HepG2 (cell line): ENCODE data around the gene CHRNB2. TPM values are rescaled to one million over a fixed set of nuclear protein-coding genes. Genes with fewer than 3 reads are reported as not detected.

ENCODE experiments used
- AHR ChIP-seq: IDR thresholded peaks from 2 replicates; pipeline ENCODE4 v1.6.1; 2018; ENCODE audit warnings: missing genetic modification reagents, missing compliant biosample characterization
- DR1 ChIP-seq: sonication (generic); formaldehyde crosslinking; IDR thresholded peaks from 2 replicates; pipeline ENCODE4 v1.8.0; 2021; ENCODE audit warnings: mild to moderate bottlenecking, missing genetic modification reagents, inconsistent platforms
- JUNB ChIP-seq: sonication (generic); formaldehyde crosslinking; IDR thresholded peaks from 2 replicates; pipeline ENCODE4 v1.8.0; 2022; ENCODE audit warnings: missing genetic modification reagents, mild to moderate bottlenecking, borderline replicate concordance
- KDM5A ChIP-seq: fragments of 200-600 bp; sonication (generic); IDR thresholded peaks from 2 replicates; pipeline ENCODE4 v1.7.0; 2018; ENCODE audit warnings: antibody characterized with exemption, mild to moderate bottlenecking, low read length, borderline replicate concordance
- NFE2L1 ChIP-seq: sonication (generic); formaldehyde crosslinking; IDR thresholded peaks from 2 replicates; pipeline ENCODE4 v1.4.0; 2020; ENCODE audit warnings: missing genetic modification reagents, mild to moderate bottlenecking, borderline replicate concordance
- RELA ChIP-seq: sonication (generic); formaldehyde crosslinking; IDR thresholded peaks from 2 replicates; pipeline ENCODE4 v1.4.0; 2020; ENCODE audit warnings: missing genetic modification reagents
- SMAD9 ChIP-seq: sonication (generic); formaldehyde crosslinking; IDR thresholded peaks from 2 replicates; pipeline ENCODE4 v1.5.1; 2020; ENCODE audit warnings: mild to moderate bottlenecking, missing genetic modification reagents
- THAP11 ChIP-seq: IDR thresholded peaks from 2 replicates; pipeline ENCODE4 v1.6.1; 2016; ENCODE audit warnings: missing biosample characterization, missing genetic modification reagents
- ZFP41 ChIP-seq: sonication (generic); formaldehyde crosslinking; IDR thresholded peaks from 2 replicates; pipeline ENCODE4 v1.4.0; 2020; ENCODE audit warnings: mild to moderate bottlenecking, missing genetic modification reagents, borderline replicate concordance
- ZNF577 ChIP-seq: sonication (generic); formaldehyde crosslinking; IDR thresholded peaks from 2 replicates; pipeline ENCODE4 v1.4.0; 2020; ENCODE audit warnings: mild to moderate bottlenecking, low read depth, missing genetic modification reagents, borderline replicate concordance
- ZNF616 ChIP-seq: sonication (generic); formaldehyde crosslinking; IDR thresholded peaks from 2 replicates; pipeline ENCODE4 v1.5.0; 2020; ENCODE audit warnings: low read depth, mild to moderate bottlenecking, missing genetic modification reagents
- polyA plus RNA-seq, 8 experiments: library from polyadenylated mRNA; depleted of rRNA in 3 of 8; stranded (reverse) in 7 of 8; unstranded in 1 of 8; fragments of >200 nt; fragmentation: Illumina TruSeq in 4 of 8; extraction: Trizol in 4 of 8; gene quantifications; 2 replicates each; pipeline versions ENCODE4 v1.2.1 to v1.2.3, GENCODE V29; 2011 to 2016; ENCODE audit warnings: low read depth in 4 of 8, missing spikeins in 1 of 8, mixed read lengths in 1 of 8; ENCODE audit not compliant: insufficient read depth in 1 of 8
- total RNA-seq, 5 experiments: library from RNA; depleted of rRNA; stranded (reverse); fragments of >200 nt; fragmentation: Illumina TruSeq; extraction: Trizol; gene quantifications; 2 replicates each; pipeline ENCODE4 v1.2.3, GENCODE V29; 2016; ENCODE audit warnings: low read depth in 1 of 5
- TF ChIP-seq, protein P1 (sequence below), 2 experiments: sonication (generic) in 1 of 2; formaldehyde crosslinking in 1 of 2; IDR thresholded peaks; 2 replicates each; pipeline versions ENCODE4 v1.6.1 to v1.9.0; 2014 to 2022; ENCODE audit warnings: antibody characterized with exemption in 1 of 2, borderline replicate concordance in 1 of 2, inconsistent platforms in 1 of 2, low read depth in 1 of 2, missing genetic modification reagents in 1 of 2
- TF ChIP-seq, protein P2 (sequence below): sonication (generic); formaldehyde crosslinking; IDR thresholded peaks from 2 replicates; pipeline ENCODE4 v1.5.0; 2020; ENCODE audit warnings: missing genetic modification reagents
- TF ChIP-seq, protein P3 (sequence below): sonication (generic); formaldehyde crosslinking; IDR thresholded peaks from 2 replicates; pipeline ENCODE4 v1.4.0; 2020; ENCODE audit warnings: missing genetic modification reagents

Gene CHRNB2
- total and polyA plus RNA-seq, 2 of the 13 experiments (the other 11 are each of a cell fraction or from before 2014, with no cell fraction given), result 0.03 to 0.07 TPM

DNA sequence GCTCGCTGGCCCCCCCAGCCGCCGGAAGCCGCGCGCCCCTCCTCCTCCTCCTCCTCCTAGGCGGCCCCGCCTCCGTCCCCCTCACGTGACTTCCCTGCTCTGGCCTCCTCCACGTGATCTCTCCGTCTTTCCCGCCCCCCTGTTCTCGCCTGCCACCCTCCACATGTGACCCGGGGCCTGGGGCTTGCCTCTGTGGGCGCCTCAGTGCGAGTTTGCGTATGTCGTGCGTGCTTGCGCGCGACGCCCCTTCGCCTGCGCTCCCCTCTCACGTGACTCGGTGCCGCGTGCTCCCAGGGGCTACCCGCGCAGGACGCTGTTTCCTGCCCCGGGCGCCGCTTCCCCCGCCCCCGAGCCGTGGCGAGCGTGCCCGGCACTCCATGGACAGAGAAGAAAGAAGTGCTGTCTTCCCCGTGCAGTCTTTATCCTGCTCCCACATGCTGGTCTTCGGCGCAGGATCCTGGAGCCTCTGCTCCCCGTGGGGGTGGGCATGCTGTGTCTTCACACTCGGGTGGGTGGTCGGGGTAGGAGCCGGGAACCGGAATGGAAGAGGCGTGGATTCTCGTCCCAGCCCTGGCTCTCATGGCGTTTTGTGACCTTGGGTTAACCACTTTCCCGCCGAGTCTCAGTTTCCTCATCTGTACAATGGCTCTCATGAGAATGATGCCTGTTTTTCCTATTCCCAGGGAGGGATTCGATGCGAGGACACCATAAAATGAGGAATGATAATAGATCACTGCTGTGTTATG, 8.7 kb upstream of the CHRNB2 start (continued):
- TF ChIP-seq, protein P1, sequence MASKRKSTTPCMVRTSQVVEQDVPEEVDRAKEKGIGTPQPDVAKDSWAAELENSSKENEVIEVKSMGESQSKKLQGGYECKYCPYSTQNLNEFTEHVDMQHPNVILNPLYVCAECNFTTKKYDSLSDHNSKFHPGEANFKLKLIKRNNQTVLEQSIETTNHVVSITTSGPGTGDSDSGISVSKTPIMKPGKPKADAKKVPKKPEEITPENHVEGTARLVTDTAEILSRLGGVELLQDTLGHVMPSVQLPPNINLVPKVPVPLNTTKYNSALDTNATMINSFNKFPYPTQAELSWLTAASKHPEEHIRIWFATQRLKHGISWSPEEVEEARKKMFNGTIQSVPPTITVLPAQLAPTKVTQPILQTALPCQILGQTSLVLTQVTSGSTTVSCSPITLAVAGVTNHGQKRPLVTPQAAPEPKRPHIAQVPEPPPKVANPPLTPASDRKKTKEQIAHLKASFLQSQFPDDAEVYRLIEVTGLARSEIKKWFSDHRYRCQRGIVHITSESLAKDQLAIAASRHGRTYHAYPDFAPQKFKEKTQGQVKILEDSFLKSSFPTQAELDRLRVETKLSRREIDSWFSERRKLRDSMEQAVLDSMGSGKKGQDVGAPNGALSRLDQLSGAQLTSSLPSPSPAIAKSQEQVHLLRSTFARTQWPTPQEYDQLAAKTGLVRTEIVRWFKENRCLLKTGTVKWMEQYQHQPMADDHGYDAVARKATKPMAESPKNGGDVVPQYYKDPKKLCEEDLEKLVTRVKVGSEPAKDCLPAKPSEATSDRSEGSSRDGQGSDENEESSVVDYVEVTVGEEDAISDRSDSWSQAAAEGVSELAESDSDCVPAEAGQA (IDR thresholded peaks at IDR 0.05; ENCODE audit: low read depth), result peak; percentile 70
- TF ChIP-seq, protein P1 (CRISPR knock-in tag; IDR thresholded peaks at IDR 0.05; ENCODE audit: borderline replicate concordance), result peak; percentile 92
- peak; percentile 94 for TF ChIP-seq JUNB (CRISPR knock-in tag)
- TF ChIP-seq RELA (CRISPR knock-in tag), result peak; percentile 74; the same call in 1 of the 2 replicates
- TF ChIP-seq, protein P2, sequence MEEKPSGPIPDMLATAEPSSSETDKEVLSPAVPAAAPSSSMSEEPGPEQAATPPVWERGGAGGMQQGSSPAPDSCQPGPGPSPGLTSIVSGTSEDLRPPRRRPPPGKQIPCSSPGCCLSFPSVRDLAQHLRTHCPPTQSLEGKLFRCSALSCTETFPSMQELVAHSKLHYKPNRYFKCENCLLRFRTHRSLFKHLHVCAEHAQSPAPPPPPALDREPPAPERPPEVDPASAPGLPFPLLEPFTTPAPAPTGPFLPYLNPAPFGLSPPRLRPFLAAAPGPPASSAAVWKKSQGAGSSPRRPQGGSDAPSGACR (CRISPR knock-in tag), result peak; percentile 97
- TF ChIP-seq THAP11 (CRISPR knock-in tag), result peak; percentile 87
- peak; percentile 96 for TF ChIP-seq SMAD9 (CRISPR knock-in tag)
- TF ChIP-seq ZFP41 (CRISPR knock-in tag), result peak; percentile 99
- no peak for TF ChIP-seq AHR (CRISPR knock-in tag)
- TF ChIP-seq NFE2L1 (CRISPR knock-in tag), result peak; percentile 67; the same call in 1 of the 2 replicates
- TF ChIP-seq, protein P3, sequence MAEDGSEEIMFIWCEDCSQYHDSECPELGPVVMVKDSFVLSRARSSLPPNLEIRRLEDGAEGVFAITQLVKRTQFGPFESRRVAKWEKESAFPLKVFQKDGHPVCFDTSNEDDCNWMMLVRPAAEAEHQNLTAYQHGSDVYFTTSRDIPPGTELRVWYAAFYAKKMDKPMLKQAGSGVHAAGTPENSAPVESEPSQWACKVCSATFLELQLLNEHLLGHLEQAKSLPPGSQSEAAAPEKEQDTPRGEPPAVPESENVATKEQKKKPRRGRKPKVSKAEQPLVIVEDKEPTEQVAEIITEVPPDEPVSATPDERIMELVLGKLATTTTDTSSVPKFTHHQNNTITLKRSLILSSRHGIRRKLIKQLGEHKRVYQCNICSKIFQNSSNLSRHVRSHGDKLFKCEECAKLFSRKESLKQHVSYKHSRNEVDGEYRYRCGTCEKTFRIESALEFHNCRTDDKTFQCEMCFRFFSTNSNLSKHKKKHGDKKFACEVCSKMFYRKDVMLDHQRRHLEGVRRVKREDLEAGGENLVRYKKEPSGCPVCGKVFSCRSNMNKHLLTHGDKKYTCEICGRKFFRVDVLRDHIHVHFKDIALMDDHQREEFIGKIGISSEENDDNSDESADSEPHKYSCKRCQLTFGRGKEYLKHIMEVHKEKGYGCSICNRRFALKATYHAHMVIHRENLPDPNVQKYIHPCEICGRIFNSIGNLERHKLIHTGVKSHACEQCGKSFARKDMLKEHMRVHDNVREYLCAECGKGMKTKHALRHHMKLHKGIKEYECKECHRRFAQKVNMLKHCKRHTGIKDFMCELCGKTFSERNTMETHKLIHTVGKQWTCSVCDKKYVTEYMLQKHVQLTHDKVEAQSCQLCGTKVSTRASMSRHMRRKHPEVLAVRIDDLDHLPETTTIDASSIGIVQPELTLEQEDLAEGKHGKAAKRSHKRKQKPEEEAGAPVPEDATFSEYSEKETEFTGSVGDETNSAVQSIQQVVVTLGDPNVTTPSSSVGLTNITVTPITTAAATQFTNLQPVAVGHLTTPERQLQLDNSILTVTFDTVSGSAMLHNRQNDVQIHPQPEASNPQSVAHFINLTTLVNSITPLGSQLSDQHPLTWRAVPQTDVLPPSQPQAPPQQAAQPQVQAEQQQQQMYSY (CRISPR knock-in tag), result no peak; the same call in 1 of the 2 replicates
- TF ChIP-seq KDM5A, result peak; percentile 51; the same call in 1 of the 2 replicates
- 0 out of 2 replicates have a peak, but pooled peaks have one; percentile 79 for TF ChIP-seq ZNF577
- TF ChIP-seq DR1 (CRISPR knock-in tag), result peak; percentile 82
- TF ChIP-seq ZNF616 (CRISPR knock-in tag), result peak; percentile 99
